LNCAP (cell line): ENCODE data around the gene GRIN2C.

Experiments used
- TF ChIP-seq, protein P1 (sequence below): fragments of 450-650 bp; IDR thresholded peaks from 2 replicates; pipeline ENCODE4 v1.5.1; 2017; ENCODE audit warnings: mild to moderate bottlenecking

The GRIN2C gene

DNA sequence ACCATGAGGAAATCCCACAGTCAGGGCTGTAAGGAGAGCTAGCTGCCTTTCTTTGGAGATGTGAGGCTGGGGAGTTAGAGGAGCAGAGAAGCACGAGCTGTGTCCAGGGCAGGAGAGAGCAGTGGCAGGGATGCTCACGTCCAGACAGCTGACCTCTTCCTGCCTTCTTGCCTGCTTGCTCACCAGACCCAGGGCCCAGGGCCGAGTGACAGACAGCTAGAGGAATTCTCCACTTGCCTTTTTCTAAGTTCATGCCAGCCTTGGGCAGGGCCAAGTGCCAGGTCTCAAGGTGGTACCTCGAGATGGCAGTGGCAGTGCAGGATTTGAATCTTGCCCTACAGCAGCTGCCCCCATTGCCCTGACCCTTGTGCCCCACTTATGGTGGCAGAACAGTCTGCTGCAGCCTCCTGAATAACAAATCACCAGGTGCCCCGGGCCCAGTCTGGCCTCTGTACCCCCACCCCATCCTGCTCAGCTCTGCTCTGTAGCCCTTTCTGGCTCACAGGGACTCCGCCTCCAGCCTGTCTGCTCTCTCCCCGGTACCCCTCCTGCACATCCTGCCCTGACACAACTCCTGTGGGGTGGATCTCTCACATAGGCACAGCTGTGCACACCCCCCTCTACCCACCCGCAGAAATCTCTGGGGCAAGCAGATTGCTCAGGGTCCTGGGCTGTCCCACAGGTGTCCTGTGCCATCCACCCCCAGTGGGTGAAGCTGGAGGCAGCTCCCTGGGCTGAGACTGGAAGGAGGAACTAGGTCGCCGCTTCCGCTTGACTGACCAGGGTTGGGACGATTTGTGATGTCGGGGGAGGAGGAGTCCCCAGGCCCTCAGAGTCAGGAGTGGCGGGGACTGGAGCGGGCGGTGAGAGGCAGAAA lies 25.9 kb downstream of the GRIN2C start:
- TF ChIP-seq, protein P1, sequence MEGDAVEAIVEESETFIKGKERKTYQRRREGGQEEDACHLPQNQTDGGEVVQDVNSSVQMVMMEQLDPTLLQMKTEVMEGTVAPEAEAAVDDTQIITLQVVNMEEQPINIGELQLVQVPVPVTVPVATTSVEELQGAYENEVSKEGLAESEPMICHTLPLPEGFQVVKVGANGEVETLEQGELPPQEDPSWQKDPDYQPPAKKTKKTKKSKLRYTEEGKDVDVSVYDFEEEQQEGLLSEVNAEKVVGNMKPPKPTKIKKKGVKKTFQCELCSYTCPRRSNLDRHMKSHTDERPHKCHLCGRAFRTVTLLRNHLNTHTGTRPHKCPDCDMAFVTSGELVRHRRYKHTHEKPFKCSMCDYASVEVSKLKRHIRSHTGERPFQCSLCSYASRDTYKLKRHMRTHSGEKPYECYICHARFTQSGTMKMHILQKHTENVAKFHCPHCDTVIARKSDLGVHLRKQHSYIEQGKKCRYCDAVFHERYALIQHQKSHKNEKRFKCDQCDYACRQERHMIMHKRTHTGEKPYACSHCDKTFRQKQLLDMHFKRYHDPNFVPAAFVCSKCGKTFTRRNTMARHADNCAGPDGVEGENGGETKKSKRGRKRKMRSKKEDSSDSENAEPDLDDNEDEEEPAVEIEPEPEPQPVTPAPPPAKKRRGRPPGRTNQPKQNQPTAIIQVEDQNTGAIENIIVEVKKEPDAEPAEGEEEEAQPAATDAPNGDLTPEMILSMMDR: no peak

DNA sequence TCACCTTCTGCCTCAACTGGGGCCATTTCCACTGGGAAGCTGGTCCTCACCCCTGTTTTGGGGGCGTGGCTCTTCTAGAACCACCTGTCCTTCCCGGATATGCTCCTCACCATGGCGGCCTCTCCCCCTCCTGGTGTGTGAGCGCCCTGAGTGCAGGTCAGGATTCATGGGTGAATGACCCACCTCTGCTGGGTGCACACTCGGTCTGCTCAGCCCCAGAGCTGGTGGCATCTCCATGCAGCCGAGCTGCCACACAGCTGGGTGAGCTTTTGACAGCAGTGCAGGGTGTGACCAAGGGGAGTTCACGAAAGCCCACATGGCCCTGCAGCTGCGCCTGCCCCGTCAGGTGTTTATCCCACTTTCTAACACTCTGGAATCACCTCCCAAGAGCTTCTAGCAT lies 27.3 kb downstream of the GRIN2C start:
- TF ChIP-seq, protein P1: no peak

DNA sequence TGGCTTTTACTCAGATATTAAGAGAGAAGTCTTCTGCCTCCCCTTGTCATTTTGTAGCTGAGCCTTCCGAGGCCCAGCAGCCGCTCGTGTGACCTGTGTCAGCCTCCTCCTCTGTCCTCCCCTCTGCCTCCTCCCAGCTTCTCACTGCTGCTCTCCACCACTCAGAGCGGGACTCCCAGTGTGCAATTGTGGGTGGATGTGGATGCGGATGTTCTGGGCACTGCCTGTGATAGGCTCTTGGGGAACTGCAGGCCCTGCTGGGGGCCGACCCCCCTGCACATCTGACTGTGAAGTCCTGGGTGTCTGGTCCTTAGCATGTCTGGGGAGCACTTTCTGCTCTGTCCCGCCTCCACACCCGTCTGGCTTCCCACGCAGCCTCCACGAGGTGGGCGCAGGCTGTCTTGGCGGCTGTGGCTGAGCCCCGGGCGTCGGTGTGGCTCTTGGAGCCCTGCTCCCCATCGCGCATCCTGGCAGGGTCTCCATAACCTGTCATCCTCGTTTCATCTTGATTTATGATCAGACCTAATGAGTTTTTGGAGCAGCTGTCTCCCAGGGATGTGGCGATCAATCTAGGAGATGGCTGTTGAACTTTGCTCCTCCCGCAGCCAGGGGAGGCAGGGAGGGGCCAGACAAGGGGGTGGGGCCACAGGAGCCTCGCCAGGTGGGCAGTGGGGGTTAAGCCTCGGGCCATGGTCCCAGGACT lies 28.1 kb downstream of the GRIN2C start:
- TF ChIP-seq, protein P1: no peak

DNA sequence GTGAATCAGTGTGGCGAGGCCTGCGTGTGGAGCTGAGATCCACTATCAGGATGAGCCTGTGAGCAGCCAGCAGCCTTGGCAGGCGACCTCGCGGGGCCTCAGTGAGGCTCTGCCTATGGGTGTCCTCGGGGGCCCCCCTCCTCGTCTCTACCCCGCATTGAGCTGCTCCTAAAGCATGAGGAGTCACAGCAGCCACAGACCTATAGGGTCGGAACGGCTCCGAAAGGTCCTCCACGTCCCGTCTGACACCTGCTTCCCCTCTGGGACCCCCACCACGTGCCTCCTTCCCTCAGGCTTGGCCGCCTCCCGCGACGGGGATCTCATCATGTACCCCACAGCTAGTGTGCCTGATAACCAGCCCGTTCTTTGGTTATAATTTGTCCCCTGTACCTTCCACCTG lies 28.8 kb downstream of the GRIN2C start:
- TF ChIP-seq, protein P1: no peak

DNA sequence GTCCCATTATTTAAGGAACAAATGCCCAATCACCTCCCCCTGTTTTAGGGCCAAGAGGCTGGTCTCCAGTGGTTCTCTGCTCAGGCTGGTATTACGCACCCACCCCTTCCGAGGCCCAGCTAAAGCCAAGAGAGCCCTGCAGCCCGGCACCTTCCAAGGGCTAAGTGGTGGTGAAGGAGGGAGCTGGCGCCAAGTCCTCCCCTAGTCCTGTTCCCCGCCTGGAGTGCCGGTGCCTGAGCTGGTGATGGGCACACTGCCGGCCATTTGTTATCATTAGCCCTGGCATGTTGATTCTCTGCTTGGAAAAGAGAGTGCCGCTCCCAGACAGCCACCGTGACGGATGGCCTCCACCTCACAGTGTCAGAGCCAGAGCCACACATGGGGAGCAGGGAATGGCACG lies 31.9 kb downstream of the GRIN2C start:
- TF ChIP-seq, protein P1: no peak

DNA sequence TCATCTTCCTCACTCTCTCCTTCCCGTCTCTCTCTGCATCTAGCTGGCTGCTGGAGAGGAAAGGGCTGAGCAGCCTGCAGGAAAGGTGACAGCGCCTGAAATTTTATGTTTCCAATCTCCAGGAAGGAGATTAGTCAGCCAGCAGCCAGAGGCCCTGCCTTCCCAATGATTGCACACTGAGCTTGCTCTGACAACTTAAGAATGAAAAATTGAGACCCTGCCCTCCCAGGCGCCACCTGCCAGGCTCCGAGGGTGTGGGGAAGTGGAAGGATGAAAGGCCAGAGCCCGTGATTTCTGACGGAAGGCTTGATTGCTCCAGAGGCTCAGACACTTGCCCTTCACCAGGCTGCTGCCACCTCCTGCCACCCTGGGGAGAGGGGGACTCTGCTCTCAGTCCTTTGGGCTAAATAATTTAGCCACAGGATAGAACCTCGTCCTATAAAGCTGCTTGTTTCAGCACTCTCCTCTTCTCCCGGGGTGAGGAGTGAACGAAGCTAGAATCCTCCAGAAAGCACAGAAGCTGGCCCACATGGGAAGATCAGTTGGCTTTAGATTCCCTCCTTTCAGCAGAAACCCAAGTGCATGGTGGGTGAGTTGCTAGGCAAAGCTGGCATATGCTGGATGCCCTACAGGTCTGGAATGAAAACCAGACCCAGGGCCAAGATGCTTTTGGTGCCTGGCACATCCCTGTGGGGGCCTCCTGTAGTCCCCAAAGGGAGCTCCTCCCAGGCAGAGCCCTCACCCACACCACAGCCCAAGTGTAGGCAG lies 33.5 kb downstream of the GRIN2C start:
- TF ChIP-seq, protein P1: no peak

DNA sequence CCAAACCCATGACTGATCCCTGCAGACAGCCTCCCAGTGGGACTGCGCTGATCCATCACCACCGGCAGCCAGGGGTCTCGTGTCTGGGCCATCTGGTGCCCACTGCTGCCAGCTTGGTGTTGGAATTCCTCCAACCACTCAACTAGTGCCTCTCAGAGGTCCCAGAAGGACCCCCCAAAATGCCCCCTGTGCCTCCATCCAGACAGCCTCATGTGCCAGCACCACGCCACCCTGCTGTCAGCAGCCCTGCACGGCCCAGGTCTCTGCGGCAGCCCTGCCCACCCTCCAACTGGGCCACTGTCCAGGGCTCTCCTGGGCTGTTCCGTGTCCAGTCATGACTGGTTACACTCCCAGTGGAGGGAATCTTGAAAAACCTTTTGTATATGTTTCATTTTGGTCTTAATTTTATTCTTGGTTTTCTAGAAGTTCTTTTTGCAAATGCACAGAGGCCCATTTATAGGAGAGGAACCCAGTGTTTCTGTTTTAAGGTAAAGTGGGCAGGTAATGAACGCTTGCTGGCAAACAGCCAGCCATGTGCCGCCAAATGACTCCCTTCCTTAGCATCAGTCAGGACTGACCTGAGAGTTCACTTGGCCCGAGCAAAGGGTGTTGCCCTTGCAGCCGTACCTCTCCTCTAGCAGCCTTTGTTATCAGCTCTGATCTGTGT lies 34.6 kb downstream of the GRIN2C start:
- TF ChIP-seq, protein P1: no peak
